Measurements from ENCODE around the gene OARD1.

OARD1 gene

GRCh38 chr6:41083072-41083471 is 10.9 kb upstream of the OARD1 start:
- Mint-ChIP-seq H3K9me3 (no peaks in the 10 kb centered on the region), H3K4me3 (no peak overlapping the region), H3K36me3 (ENCODE audit: low read depth) (peaks cover 89% of the 10 kb centered on the region), H3K4me1 (ENCODE audit: low read depth) (peaks cover 45% of the 10 kb centered on the region), H3K27ac (no peak overlapping the region), H3K27me3 (no peaks in the 10 kb centered on the region)

DNA sequence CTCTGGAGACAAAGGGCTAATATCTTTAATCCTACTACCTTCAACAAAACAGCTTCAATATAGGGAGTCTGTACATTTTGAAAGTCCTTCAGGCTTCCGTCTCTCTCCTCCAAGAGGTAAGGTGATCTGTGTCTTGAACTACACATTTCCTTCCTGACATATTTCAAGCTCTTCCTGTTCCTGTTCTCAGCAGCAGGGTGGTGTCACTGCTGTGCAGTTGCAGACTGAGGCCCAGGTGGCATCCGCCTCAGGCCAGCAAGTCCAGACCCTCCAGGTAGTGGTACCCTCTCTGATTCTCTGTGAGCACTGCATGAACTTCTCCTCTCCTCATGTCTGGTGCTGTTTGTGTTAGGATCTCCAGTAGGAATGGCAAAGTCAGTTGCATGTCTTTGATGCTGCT is 8.5 kb upstream of the OARD1 start:
- H3K27me3 Mint-ChIP-seq = no peaks in the 10 kb centered on the region
- H3K4me1 Mint-ChIP-seq (ENCODE audit: low read depth) = peaks cover 64% of the 10 kb centered on the region
- H3K27ac Mint-ChIP-seq = peak overlapping the region; percentile 81
- H3K9me3 Mint-ChIP-seq = no peaks in the 10 kb centered on the region
- peak overlapping the region; percentile 17 for H3K4me3 Mint-ChIP-seq
- H3K36me3 Mint-ChIP-seq (ENCODE audit: low read depth) = peaks cover 81% of the 10 kb centered on the region

DNA sequence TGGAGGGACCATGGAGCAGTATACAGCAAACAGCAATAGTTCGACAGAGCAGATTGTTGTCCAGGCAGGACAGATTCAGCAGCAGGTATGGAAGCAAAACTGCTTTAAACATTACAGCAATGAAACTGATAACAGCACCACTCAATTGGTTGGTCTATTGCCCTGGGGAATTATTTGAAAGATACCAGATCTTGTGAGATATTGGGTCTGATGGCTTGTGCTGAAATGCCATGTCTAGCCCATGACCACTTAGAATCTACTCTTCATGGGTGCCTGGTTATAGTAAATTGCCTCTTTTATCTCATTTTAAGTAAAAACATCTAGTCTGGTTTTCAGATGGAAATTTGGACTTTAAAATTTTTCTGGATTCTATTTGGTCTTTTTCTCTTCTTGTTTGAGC is 6.9 kb upstream of the OARD1 start:
- peak overlapping the region; percentile 21 for H3K27ac Mint-ChIP-seq

GRCh38 chr6:41078101-41078500 is 5.9 kb upstream of the OARD1 start:
- peaks cover 74% of the 10 kb centered on the region for H3K36me3 Mint-ChIP-seq (ENCODE audit: low read depth)
- H3K4me1 Mint-ChIP-seq (ENCODE audit: low read depth) = peaks cover 81% of the 10 kb centered on the region
- H3K9me3 Mint-ChIP-seq = no peaks in the 10 kb centered on the region
- H3K27ac Mint-ChIP-seq = no peak overlapping the region
- H3K27me3 Mint-ChIP-seq = no peaks in the 10 kb centered on the region
- no peak overlapping the region for H3K4me3 Mint-ChIP-seq

More for the DNA sequence above, 6.9 kb upstream of the OARD1 start:
- no peaks in the 10 kb centered on the region for H3K9me3 Mint-ChIP-seq
- H3K27me3 Mint-ChIP-seq = no peaks in the 10 kb centered on the region
- H3K4me3 Mint-ChIP-seq = no peak overlapping the region
- H3K36me3 Mint-ChIP-seq (ENCODE audit: low read depth) = peaks cover 79% of the 10 kb centered on the region
- peaks cover 79% of the 10 kb centered on the region for H3K4me1 Mint-ChIP-seq (ENCODE audit: low read depth)

DNA sequence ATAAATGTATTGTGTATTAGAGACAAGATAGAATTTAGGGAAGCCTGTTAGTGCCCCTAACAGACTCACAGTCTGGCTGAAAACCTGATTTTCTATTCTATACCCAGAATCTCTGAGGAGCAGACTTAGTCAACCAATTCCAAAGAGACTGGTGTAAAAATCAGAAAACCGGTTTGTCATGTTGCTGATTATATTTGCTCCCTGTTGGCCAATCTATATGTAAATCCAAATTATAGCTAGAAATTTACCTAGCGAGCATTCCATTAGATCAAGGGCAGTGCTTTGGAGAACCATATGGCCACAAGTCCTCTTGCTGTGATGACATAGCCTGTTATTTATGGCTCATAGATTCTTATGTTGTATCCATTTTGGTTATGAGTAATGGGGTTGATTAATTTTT is 5.4 kb upstream of the OARD1 start:
- no peak overlapping the region for H3K27ac Mint-ChIP-seq
- H3K27me3 Mint-ChIP-seq = no peaks in the 10 kb centered on the region
- peaks cover 68% of the 10 kb centered on the region for H3K36me3 Mint-ChIP-seq (ENCODE audit: low read depth)
- no peaks in the 10 kb centered on the region for H3K9me3 Mint-ChIP-seq
- H3K4me3 Mint-ChIP-seq = no peak overlapping the region
- peaks cover 79% of the 10 kb centered on the region for H3K4me1 Mint-ChIP-seq (ENCODE audit: low read depth)

DNA sequence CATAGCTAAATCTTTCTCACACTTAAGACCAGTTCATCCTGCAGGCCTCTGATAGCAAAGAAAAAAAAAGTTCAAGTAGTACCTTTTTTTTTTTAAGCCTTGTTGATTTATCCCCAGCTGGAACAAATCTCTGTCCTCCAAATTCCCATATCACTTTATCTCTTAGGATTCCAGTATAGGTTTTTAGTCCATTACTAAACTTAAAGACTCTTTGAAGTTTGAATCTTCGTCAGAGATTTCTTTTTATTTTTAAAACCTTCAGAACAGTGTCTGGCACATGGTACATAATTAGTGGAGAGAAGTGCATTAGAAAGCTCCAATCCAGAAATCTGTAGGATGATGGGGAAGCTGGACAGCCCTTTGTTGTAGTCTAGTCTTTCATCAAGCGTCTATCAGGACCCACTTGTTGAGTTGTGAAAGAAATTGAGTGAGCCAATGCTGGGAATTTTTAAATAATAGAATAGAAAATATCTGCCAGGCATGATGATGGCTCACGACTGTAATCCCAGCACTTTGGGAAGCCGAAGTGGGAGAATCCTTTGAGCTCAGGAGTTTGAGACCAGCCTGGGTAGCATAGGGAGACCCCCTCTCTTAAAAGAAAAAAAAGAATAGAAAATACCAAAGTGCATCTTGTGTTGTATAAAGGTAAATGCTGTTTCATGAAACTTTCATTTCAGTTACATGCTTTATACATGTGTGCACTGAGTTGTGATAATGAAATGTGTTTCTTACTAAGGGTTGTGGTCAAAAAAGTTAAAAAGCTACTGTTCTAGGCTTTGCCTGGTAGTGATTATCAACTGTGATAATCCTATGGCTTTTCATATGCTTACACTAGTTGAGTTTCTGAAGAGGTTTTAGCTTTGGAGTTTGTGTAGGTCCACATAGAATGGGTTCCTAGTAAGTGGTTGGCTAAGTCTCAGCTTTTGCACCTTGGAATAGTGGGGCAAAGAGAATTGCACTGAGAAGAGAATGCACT is 3.8 kb upstream of the OARD1 start:
- Mint-ChIP-seq H3K27ac (peak overlapping the region; percentile 89), H3K9me3 (no peaks in the 10 kb centered on the region), H3K36me3 (ENCODE audit: low read depth) (peaks cover 58% of the 10 kb centered on the region), H3K27me3 (no peaks in the 10 kb centered on the region), H3K4me3 (peak overlapping the region; percentile 90), H3K4me1 (ENCODE audit: low read depth) (peaks cover 74% of the 10 kb centered on the region)

DNA sequence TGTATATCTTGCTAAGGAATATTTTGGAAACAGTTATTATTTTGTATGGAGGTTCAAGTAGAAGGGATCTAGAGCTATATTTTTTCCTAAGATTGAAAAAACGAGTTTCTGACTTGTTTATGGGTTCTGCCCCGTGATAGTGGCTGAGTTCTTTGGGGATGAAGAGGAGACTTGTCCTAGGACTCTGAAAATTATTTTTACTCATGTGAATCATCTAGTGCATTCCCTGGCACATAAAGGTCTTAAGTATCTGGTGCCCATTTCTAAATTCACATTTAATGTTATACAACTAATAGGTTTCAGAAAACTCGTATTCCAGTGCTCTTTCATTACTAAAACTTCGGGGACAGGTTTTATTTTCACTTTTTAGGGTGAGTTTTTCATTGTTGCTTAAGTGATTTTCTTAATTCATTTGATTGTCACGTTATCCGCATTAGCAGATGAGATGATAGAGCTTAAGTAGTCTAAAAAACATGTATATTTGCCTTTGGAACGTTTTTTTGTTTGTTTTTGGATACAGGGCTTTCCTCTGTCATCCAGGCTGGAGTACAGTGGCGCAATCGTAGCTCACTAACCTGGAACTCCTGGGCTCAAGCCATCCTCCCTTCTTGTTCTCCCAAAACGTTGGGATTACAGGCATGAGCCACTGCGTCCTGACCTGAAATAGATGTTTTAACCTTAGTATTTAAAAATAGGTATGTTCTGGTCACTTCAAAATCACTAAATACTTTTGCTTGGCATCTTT is 2.7 kb upstream of the OARD1 start:
- Mint-ChIP-seq H3K27me3 (no peaks in the 10 kb centered on the region), H3K36me3 (ENCODE audit: low read depth) (peaks cover 54% of the 10 kb centered on the region), H3K4me3 (peak overlapping the region; percentile 90), H3K4me1 (ENCODE audit: low read depth) (peaks cover 73% of the 10 kb centered on the region), H3K27ac (peak overlapping the region; percentile 89), H3K9me3 (no peaks in the 10 kb centered on the region)

GRCh38 chr6:41073968-41074691 is 2.0 kb upstream of the OARD1 start:
- H3K36me3 Mint-ChIP-seq (ENCODE audit: low read depth) = peaks cover 53% of the 10 kb centered on the region
- peaks cover 69% of the 10 kb centered on the region for H3K4me1 Mint-ChIP-seq (ENCODE audit: low read depth)

GRCh38 chr6:41073203-41073967 is 1.2 kb upstream of the OARD1 start:
- H3K9me3 Mint-ChIP-seq = no peaks in the 10 kb centered on the region
- peaks cover 63% of the 10 kb centered on the region for H3K4me1 Mint-ChIP-seq (ENCODE audit: low read depth)
- H3K36me3 Mint-ChIP-seq (ENCODE audit: low read depth) = peaks cover 48% of the 10 kb centered on the region
- H3K27ac Mint-ChIP-seq = peak overlapping the region; percentile 89
- peak overlapping the region; percentile 93 for H3K4me3 Mint-ChIP-seq
- no peaks in the 10 kb centered on the region for H3K27me3 Mint-ChIP-seq

More at GRCh38 chr6:41073968-41074691, 2.0 kb upstream of the OARD1 start:
- Mint-ChIP-seq H3K27me3 (no peaks in the 10 kb centered on the region), H3K4me3 (peak overlapping the region; percentile 90), H3K27ac (peak overlapping the region; percentile 89), H3K9me3 (no peaks in the 10 kb centered on the region)

DNA sequence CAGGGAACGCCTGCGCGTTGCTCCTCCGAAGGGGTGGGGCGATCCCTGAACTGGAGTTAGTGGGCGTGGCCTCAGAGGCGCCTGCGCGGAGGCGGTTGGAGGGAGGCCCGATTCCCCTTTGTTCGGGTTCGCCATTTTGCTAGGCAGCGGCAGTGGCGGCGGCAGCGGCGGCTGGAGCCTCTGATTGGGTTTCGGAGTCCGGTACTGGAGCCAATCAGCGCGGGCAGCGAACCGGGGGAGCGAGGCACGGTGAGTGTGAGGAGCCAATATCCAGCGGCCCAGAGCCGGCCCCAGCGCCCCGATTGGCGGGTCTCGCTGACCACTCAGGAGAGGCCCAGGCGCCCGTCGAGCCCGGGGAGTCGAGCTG is 663 bp upstream of the OARD1 start, which contains the start of gene NFYA:
Gene NFYA (plus strand): TSS at position 139 of the 367 bp plus-strand sequence. CDS start 6,116 bp downstream, outside the sequence.
- Mint-ChIP-seq H3K27me3 (no peaks in the 10 kb centered on the region), H3K27ac (peak within 1 kb of the TSS; percentile 95), H3K9me3 (no peaks in the 10 kb centered on the region), H3K4me3 (peak within 1 kb of the TSS; percentile 93), H3K36me3 (ENCODE audit: low read depth) (peaks cover 48% of the 10 kb centered on the region), H3K4me1 (ENCODE audit: low read depth) (peaks cover 60% of the 10 kb centered on the region)

DNA sequence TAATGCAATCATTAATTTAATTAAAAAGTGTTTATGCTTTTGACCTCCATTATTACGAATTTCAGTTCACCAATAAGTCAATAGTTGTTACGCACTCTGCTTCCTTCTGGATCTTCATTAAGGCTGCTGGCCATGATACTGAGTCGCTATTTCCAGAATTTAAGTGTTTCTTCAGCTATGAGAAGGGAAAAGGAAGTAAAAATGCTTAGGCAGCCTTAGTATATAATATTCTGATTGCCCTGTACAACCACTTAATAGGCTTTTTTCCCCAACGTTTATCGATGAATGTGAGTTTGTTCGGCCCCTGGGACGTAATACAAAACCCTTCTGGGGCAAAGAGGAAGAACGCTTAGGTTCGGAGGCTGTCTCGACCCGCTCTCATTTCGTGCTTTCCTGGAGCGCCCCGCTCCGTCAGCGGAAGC is 644 bp downstream of the OARD1 start:
- Mint-ChIP-seq H3K27ac (peak overlapping the region; percentile 95), H3K27me3 (no peaks in the 10 kb centered on the region), H3K9me3 (no peaks in the 10 kb centered on the region), H3K4me3 (peak overlapping the region; percentile 93), H3K4me1 (ENCODE audit: low read depth) (peaks cover 60% of the 10 kb centered on the region), H3K36me3 (ENCODE audit: low read depth) (peaks cover 53% of the 10 kb centered on the region)

- H3K27me3 Mint-ChIP-seq = no peaks in the 10 kb centered on the region
- no peak overlapping the region for H3K4me3 Mint-ChIP-seq
- peaks cover 29% of the 10 kb centered on the region for H3K4me1 Mint-ChIP-seq (ENCODE audit: low read depth)
- H3K36me3 Mint-ChIP-seq (ENCODE audit: low read depth) = peaks cover 73% of the 10 kb centered on the region
- H3K27ac Mint-ChIP-seq = no peak overlapping the region
- no peaks in the 10 kb centered on the region for H3K9me3 Mint-ChIP-seq
These were observed 5.3 kb downstream of the OARD1 start for GRCh38 chr6:41066867-41067304.

- Mint-ChIP-seq H3K27me3 (no peaks in the 10 kb centered on the region), H3K27ac (no peak overlapping the region), H3K9me3 (no peaks in the 10 kb centered on the region), H3K4me3 (no peak overlapping the region), H3K4me1 (ENCODE audit: low read depth) (peaks cover 21% of the 10 kb centered on the region), H3K36me3 (ENCODE audit: low read depth) (peaks cover 70% of the 10 kb centered on the region)
These were observed 6.6 kb downstream of the OARD1 start for GRCh38 chr6:41065550-41066026.

DNA sequence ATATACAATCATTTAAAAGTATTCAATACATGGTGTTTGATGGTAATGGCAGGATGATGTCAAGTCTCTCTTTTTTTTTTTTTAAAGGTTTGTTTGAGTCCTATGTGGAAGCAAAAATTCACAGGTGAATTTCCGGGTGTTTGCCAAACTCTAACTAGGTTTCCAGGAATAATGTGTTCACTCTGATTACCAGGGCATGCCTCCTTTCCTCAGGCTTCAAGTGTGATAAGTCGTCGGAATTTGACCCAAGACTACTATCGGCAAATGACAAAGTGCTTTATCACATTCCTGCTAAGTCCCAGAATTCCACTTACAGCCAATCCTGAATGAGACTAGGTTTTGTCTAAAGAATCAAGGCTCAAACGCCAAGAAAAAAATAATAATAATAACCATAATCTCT is 7.3 kb downstream of the OARD1 start:
- peaks cover 15% of the 10 kb centered on the region for H3K4me1 Mint-ChIP-seq (ENCODE audit: low read depth)
- no peak overlapping the region for H3K27ac Mint-ChIP-seq
- no peaks in the 10 kb centered on the region for H3K27me3 Mint-ChIP-seq
- no peak overlapping the region for H3K4me3 Mint-ChIP-seq
- peaks cover 75% of the 10 kb centered on the region for H3K36me3 Mint-ChIP-seq (ENCODE audit: low read depth)
- H3K9me3 Mint-ChIP-seq = no peaks in the 10 kb centered on the region
